Measurements from ENCODE around the gene ZNF672. TPM values are rescaled to one million over a fixed set of nuclear protein-coding genes. Genes with fewer than 3 reads are reported as not detected.
"Not testable (repeated sequence)": the region's sequence is repeated elsewhere in the genome, so short reads cannot be mapped to it uniquely, and the experiment has no call there.

Gene ZNF672
- total RNA-seq, 1 experiment from 2014 or later = 29.1 TPM

- H3K36me3 ChIP-seq (ENCODE audit: control insufficient read depth, insufficient read depth, low read length) = no peaks in the 10 kb centered on the region
- no peaks in the 10 kb centered on the region for H3K9me3 Mint-ChIP-seq (ENCODE audit: unreplicated experiment)
- peak overlapping the region; percentile 40 for H3K4me3 ChIP-seq (ENCODE audit: low read depth, low read length)
- ChIA-PET POLR2A (interaction anchor here (0.6 to 3.2 kb wide), 6 partner anchors 15 to 48 kb away, joined by 3 to 15 read pairs (median 5); partner anchors contain the start of genes PGBD2, SH3BP5L, ZNF672 and ZNF692), CTCF (interaction anchor here (0.5 to 2.5 kb wide), 3 partner anchors 15 to 47 kb away, joined by 3 to 19 read pairs (median 4); partner anchors contain the start of genes SH3BP5L and ZNF692)
- H3K27me3 Mint-ChIP-seq (ENCODE audit: insufficient read depth, unreplicated experiment) = peaks cover 4% of the 10 kb centered on the region
- H3K4me3 Mint-ChIP-seq (ENCODE audit: unreplicated experiment) = peak overlapping the region; percentile 98
- H3K4me1 Mint-ChIP-seq (ENCODE audit: low read depth, unreplicated experiment) = peaks cover 25% of the 10 kb centered on the region
- H3K4me1 ChIP-seq = peaks cover 6% of the 10 kb centered on the region; the same call in 1 of the 2 replicates
- peak; percentile 95 to 97 for DNase-seq
- TF ChIP-seq, protein P1, sequence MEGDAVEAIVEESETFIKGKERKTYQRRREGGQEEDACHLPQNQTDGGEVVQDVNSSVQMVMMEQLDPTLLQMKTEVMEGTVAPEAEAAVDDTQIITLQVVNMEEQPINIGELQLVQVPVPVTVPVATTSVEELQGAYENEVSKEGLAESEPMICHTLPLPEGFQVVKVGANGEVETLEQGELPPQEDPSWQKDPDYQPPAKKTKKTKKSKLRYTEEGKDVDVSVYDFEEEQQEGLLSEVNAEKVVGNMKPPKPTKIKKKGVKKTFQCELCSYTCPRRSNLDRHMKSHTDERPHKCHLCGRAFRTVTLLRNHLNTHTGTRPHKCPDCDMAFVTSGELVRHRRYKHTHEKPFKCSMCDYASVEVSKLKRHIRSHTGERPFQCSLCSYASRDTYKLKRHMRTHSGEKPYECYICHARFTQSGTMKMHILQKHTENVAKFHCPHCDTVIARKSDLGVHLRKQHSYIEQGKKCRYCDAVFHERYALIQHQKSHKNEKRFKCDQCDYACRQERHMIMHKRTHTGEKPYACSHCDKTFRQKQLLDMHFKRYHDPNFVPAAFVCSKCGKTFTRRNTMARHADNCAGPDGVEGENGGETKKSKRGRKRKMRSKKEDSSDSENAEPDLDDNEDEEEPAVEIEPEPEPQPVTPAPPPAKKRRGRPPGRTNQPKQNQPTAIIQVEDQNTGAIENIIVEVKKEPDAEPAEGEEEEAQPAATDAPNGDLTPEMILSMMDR (IDR thresholded peaks at IDR 0.05; ENCODE audit: insufficient read depth in 1 of 2, low read depth in 1 of 2, low read length in 1 of 2, severe bottlenecking in 1 of 2, unreplicated experiment in 1 of 2) = no peak
- intact Hi-C loops (cut with micrococcal nuclease; ENCODE audit: unreplicated experiment) = loop anchor here (1.0 kb wide), 4 partner anchors 10 to 47 kb away; no protein-coding TSS in a partner anchor
- peaks cover 30% of the 10 kb centered on the region for H3K36me3 Mint-ChIP-seq (ENCODE audit: insufficient read depth, unreplicated experiment)
- H3K27ac Mint-ChIP-seq (ENCODE audit: unreplicated experiment) = peak overlapping the region; percentile 95
- H3K9me3 ChIP-seq = no peaks in the 10 kb centered on the region
- H3K27me3 ChIP-seq (replicated peaks; ENCODE audit: control insufficient read depth, insufficient read depth, low read length) = no peaks in the 10 kb centered on the region
- no TSS peak for BruUV-seq (replicated peaks)
These were observed 35.5 kb downstream of the ZNF672 start for GRCh38 chr1:248873409-248873992.

DNA sequence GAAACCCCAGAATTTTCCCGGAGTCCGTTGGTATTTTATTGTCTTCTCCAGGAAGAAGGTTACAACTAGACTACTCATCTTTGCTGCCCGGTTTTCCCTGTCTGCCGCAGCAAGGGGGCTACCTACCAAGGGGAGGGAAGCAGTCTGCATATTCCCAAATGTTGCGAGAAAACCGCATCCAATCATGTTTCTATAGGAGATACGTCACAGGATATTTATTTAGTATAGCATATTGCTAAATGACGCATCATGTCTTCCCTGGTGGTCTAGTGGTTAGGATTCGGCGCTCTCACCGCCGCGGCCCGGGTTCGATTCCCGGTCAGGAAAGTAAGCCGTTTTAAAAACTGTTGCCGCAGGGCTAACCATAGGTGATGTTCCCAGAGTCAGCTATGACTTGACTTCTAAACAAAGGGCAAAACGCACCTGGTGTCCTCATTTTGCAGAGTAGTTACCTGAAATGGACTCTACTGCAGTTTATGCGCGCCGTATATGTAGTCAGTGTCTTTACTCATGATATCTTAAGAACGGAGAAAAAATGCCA, 36.0 kb downstream of the ZNF672 start:
- Mint-ChIP-seq H3K36me3 (ENCODE audit: insufficient read depth, unreplicated experiment) (peaks cover 30% of the 10 kb centered on the region), H3K4me1 (ENCODE audit: low read depth, unreplicated experiment) (peaks cover 25% of the 10 kb centered on the region), H3K27me3 (ENCODE audit: insufficient read depth, unreplicated experiment) (peaks cover 4% of the 10 kb centered on the region), H3K9me3 (ENCODE audit: unreplicated experiment) (no peaks in the 10 kb centered on the region), H3K27ac (ENCODE audit: unreplicated experiment) (peak overlapping the region; percentile 95), H3K4me3 (ENCODE audit: unreplicated experiment) (peak overlapping the region; percentile 98)
- ChIA-PET CTCF (interaction anchor here (0.5 to 2.5 kb wide), 4 partner anchors 12 to 48 kb away, joined by 3 to 19 read pairs (median 4); partner anchors contain the start of genes SH3BP5L and ZNF692), POLR2A (interaction anchor here (1.0 to 3.2 kb wide), 5 partner anchors 15 to 48 kb away, joined by 3 to 15 read pairs (median 5); partner anchors contain the start of genes PGBD2, ZNF672 and ZNF692)
- intact Hi-C loops (cut with micrococcal nuclease; ENCODE audit: unreplicated experiment) = loop anchor here (1.0 kb wide), 5 partner anchors 11 to 48 kb away; partner anchors contain the start of gene PGBD2
- H3K4me3 ChIP-seq (ENCODE audit: low read depth, low read length) = peak overlapping the region; percentile 40
- peak; percentile 81 to 88 for DNase-seq
- H3K27me3 ChIP-seq (replicated peaks; ENCODE audit: control insufficient read depth, insufficient read depth, low read length) = no peaks in the 10 kb centered on the region
- BruUV-seq (replicated peaks) = TSS peak; percentile 63
- H3K36me3 ChIP-seq (ENCODE audit: control insufficient read depth, insufficient read depth, low read length) = no peaks in the 10 kb centered on the region
- peaks cover 6% of the 10 kb centered on the region; the same call in 1 of the 2 replicates for H3K4me1 ChIP-seq
- TF ChIP-seq, protein P1 (IDR thresholded peaks at IDR 0.05; ENCODE audit: insufficient read depth in 1 of 2, low read depth in 1 of 2, low read length in 1 of 2, severe bottlenecking in 1 of 2, unreplicated experiment in 1 of 2) = no peak
- no peaks in the 10 kb centered on the region for H3K9me3 ChIP-seq

DNA sequence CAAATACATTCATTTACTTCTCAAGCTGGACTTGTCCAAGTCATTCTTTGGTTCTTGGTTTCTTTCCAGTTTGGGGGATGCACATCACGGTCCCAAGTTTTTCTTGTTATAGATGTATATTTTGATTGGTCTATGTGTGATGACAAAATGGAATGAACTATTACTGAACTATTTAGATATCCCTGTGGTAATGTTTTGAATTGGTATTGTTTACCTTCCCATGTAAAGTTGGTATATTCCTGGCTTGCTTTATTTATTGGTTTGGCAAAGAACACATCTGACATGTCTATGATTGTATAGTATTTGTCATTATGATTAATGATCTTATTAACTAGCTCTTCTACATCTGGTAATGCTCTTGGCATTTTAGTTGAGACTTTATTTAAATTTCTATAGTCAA, 43.2 kb downstream of the ZNF672 start:
- TF ChIP-seq, protein P1 (IDR thresholded peaks at IDR 0.05; ENCODE audit: insufficient read depth in 1 of 2, low read depth in 1 of 2, low read length in 1 of 2, severe bottlenecking in 1 of 2, unreplicated experiment in 1 of 2) = no peak
- ChIA-PET POLR2A (no interaction called here), CTCF (no interaction called here)
- Histone ChIP-seq H3K36me3 (ENCODE audit: control insufficient read depth, insufficient read depth, low read length) (no peaks in the 10 kb centered on the region), H3K9me3 (no peaks in the 10 kb centered on the region), H3K4me1 (no peaks in the 10 kb centered on the region), H3K4me3 (ENCODE audit: low read depth, low read length) (no peak overlapping the region), H3K27me3 (replicated peaks; ENCODE audit: control insufficient read depth, insufficient read depth, low read length) (no peaks in the 10 kb centered on the region)
- H3K27me3 Mint-ChIP-seq (ENCODE audit: insufficient read depth, unreplicated experiment) = no peaks in the 10 kb centered on the region
- no peak overlapping the region for H3K4me3 Mint-ChIP-seq (ENCODE audit: unreplicated experiment)
- no peaks in the 10 kb centered on the region for H3K9me3 Mint-ChIP-seq (ENCODE audit: unreplicated experiment)
- no TSS peak for BruUV-seq (replicated peaks)
- H3K4me1 Mint-ChIP-seq (ENCODE audit: low read depth, unreplicated experiment) = no peaks in the 10 kb centered on the region
- no peak overlapping the region for H3K27ac Mint-ChIP-seq (ENCODE audit: unreplicated experiment)
- intact Hi-C loops (cut with micrococcal nuclease; ENCODE audit: unreplicated experiment) = no loop called here
- H3K36me3 Mint-ChIP-seq (ENCODE audit: insufficient read depth, unreplicated experiment) = no peaks in the 10 kb centered on the region
- DNase-seq = no peak

DNA sequence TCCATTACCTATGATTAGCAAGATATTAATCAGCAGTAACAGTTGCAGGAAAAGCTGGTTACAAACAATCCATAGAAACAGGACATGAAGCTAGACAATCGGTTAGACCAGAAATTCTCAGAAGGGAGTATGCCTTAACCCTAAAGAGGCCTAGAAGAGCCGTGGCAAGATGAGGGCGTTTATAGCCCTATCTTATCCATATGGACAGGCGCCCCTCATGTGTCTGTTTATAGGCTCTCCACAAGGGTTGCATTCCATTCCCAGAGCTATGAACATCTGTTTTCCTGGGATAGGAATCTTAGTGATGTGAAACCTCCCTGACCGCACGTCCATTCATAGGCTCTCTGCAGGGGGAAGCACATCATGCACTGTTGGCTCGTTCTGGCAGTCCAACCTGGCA, 44.4 kb downstream of the ZNF672 start:
- H3K4me1 Mint-ChIP-seq (ENCODE audit: low read depth, unreplicated experiment); DNase-seq; H3K36me3 Mint-ChIP-seq (ENCODE audit: insufficient read depth, unreplicated experiment); H3K27me3 ChIP-seq (replicated peaks; ENCODE audit: control insufficient read depth, insufficient read depth, low read length); CTCF ChIA-PET; POLR2A ChIA-PET; H3K4me1 ChIP-seq; H3K27ac Mint-ChIP-seq (ENCODE audit: unreplicated experiment); intact Hi-C loops (cut with micrococcal nuclease; ENCODE audit: unreplicated experiment); H3K9me3 ChIP-seq; H3K36me3 ChIP-seq (ENCODE audit: control insufficient read depth, insufficient read depth, low read length); H3K4me3 Mint-ChIP-seq (ENCODE audit: unreplicated experiment); H3K27me3 Mint-ChIP-seq (ENCODE audit: insufficient read depth, unreplicated experiment); H3K4me3 ChIP-seq (ENCODE audit: low read depth, low read length); BruUV-seq (replicated peaks); H3K9me3 Mint-ChIP-seq (ENCODE audit: unreplicated experiment): not testable (repeated sequence)

Data from Caco-2 (cell line).